Subcutaneous adipose tissue (tissue), 4 donors: ENCODE measurements around the gene DAAM2. TPM values are rescaled to one million over a fixed set of nuclear protein-coding genes. Genes with fewer than 3 reads are reported as not detected.

Experiments
- total RNA-seq, 4 donors: library from RNA; depleted of rRNA; stranded (reverse); fragments of >200 nt; gene quantifications; one replicate each; pipeline ENCODE4 v1.1.0, GENCODE V29; 2016
- TF ChIP-seq, protein P1 (sequence below): fragments of 450-650 bp; IDR thresholded peaks from one replicate; pipeline ENCODE4 v1.5.1; 2016; ENCODE audit warnings: low read depth, mild to moderate bottlenecking, control low read depth, antibody characterized with exemption, moderate library complexity

Gene DAAM2
- total RNA-seq, 4 donors from 2014 or later: 36.7 to 125 (median 53.2) TPM

DNA sequence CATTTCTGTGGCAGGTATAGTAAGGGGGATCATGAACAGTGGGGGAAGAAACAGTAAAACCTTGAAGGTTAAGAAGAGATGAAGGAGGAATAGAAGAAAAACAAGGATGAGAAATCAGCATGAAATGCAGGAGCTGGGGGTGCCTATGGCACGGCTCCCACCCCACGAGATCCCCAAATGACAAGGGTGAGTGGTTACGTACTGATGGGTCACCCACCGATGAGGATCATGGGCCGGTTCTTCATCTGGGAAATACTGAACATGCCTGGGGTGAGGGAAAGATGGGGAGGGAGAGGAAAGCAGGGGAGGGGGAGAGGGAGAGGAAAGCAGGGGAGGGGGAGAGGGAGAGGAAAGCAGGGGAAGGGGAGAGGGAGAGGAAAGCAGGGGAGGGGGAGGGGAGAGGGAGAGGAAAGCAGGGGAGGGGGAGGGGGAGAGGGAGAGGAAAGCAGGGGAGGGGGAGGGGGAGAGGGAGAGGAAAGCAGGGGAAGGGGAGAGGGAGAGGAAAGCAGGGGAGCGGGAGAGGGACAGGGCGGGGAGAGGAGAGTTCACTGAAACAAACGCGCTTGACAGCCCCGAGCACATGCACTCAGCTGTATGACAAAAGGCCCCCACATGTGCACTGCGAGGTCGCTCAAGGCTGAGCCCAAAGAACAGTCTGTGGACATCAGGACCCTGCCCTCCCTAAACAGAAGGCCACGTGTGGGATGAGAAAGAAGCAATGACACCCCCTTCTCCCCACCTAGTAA is 116.8 kb downstream of the DAAM2 start:
- TF ChIP-seq, protein P1, sequence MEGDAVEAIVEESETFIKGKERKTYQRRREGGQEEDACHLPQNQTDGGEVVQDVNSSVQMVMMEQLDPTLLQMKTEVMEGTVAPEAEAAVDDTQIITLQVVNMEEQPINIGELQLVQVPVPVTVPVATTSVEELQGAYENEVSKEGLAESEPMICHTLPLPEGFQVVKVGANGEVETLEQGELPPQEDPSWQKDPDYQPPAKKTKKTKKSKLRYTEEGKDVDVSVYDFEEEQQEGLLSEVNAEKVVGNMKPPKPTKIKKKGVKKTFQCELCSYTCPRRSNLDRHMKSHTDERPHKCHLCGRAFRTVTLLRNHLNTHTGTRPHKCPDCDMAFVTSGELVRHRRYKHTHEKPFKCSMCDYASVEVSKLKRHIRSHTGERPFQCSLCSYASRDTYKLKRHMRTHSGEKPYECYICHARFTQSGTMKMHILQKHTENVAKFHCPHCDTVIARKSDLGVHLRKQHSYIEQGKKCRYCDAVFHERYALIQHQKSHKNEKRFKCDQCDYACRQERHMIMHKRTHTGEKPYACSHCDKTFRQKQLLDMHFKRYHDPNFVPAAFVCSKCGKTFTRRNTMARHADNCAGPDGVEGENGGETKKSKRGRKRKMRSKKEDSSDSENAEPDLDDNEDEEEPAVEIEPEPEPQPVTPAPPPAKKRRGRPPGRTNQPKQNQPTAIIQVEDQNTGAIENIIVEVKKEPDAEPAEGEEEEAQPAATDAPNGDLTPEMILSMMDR: no peak

DNA sequence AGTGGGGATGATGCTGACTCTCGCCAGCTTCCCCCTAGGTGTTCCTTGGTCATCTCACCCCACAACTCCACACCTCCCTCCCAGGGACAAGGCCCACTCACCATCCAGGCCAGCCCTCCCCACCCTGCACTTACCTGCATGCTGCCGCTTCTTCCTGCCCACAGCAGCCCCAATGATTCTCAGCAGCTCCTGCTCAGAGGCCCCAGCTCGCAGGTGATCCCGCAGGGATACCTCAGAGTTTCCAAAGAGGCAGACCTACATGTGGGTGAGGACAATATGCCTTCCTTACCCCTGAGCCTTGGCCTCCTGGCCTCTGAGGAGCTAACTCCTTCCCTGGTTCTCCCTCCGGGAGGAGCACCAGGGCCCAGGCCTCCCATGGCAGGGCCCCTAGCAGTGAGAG is 117.5 kb downstream of the DAAM2 start:
- TF ChIP-seq, protein P1: no peak

DNA sequence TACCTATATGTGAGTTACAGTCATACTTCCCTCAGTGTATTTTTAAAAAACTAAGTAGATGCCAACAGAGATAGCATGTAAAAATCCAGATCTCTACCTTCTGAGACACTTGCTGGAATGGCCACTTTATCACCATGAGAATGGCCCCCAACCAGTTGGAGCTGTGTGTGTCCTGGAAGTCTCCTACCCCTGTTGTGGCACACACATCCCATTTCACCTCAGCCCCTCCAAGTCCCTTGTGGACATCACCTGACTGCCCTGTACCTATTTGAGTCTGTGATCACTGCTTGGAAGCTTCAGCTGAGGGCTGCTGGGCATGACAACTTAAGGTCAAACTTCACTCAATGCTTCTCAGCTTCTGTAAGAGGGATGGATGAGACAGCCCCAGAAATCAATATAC is 118.0 kb downstream of the DAAM2 start:
- TF ChIP-seq, protein P1: no peak

DNA sequence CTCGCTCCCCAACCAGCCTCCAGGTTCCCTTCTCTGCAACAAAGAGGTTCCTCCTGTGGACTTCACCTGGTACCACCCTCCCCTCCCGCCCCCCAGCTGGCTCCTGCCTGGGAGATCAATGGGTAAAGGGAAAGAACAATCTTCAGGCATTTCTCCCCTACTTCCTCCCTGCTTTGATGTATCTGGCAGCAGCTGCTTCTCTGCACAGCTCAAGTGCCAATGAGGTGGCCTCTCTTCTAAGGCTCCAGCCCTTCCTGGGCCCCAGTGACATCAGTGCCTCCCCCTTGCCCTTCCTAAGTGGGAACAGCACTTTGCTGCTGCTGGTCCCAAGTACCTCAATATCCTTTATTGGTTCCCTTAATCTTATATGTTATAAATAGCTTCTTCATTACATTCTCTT is 118.6 kb downstream of the DAAM2 start:
- TF ChIP-seq, protein P1: no peak

DNA sequence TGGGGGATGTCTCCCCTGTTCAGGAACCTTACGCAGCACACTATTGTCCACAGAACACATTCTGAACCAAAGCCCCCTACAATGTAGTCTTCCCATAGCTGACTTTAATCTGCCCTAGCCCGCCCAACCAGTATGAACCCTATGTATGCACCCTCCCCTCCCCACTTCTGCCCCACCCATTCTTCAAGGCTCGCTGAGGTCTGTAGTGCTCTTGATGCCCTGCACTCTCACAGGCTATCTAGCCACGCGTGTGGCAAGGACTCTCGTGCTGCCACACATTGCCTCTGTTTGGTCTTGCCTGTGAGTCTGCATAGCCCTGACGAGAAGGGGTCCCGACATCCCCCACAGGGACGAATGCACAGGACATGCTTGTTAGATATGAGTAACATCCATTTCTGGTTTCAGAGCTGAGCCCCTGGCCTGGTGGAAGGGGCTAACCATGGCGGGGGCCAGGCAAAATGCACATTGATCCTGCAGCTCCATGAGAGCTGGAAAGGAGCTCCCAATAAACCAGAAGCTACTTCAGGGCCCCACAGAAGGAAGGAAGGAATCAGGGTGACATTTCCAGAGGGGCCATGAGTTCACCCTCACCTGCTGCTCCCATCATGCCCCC is 119.4 kb downstream of the DAAM2 start:
- TF ChIP-seq, protein P1: no peak

DNA sequence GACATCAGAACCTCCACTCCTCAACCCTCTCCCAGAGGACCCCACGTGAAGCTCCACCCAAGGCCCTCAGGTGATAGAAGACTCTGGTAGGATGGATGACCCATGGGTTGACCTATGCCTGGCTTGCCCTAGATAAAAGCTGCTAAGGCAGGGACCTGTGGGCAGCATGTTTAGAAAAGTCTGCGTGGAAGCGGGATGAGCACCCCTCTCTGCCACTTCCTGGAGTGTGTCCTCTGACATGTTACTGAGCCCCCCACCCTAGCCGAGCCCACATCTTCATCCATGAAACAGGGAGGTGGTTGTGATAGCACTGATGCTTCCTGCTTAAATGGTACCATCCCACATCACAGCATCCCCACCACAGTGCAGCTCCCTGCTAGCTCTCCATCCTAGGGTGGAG is 120.3 kb downstream of the DAAM2 start:
- TF ChIP-seq, protein P1: no peak

DNA sequence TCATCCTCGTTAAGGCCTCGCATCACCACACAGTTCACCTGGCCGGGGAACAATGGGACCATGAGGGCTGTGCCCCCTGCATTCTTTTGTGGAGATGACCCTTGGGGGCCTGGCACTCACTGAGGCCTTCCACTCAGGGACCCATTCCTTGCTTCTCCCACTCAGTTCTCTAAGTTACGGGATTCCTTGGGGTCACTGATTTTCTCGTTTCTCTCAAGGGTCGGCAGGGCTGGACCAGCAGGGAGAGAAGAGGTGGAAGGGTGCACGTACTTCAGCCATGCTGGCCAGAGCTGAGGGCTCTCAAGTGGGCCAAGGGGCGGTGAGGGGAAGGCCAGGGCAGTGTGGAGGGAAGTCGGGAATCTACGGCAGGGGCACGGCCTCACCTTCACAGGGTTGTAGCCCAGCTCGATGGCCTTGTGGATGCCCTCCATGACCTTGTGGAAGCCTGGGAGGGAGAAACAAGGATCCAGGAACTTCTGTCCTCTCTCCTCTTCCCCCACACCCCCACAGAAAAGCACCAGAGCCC is 121.3 kb downstream of the DAAM2 start:
- TF ChIP-seq, protein P1: no peak
